ENCODE measurements around the gene ITGAE.
"Not testable (repeated sequence)": the region's sequence is repeated elsewhere in the genome, so short reads cannot be mapped to it uniquely, and the experiment has no call there.

Gene ITGAE

DNA sequence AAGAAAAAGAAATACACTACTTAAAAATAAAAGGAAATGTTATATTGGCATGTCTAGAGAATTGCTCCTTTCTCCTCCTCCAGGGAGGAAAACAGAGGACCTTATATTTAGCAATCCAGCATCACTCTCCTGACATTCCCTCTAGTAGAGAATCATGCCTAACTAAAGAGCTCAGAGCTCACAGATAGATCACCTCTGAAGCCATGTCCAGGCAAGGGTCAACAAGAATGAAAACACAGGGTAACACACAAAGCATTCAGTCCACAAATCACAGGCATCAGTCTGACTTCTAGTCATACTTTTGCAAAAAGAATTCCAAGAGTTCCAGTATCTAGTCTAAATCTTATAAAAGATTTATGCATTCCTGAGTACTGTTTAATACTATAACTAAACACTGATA lies 81.7 kb downstream of the ITGAE start:
- TF ChIP-seq, protein P1, sequence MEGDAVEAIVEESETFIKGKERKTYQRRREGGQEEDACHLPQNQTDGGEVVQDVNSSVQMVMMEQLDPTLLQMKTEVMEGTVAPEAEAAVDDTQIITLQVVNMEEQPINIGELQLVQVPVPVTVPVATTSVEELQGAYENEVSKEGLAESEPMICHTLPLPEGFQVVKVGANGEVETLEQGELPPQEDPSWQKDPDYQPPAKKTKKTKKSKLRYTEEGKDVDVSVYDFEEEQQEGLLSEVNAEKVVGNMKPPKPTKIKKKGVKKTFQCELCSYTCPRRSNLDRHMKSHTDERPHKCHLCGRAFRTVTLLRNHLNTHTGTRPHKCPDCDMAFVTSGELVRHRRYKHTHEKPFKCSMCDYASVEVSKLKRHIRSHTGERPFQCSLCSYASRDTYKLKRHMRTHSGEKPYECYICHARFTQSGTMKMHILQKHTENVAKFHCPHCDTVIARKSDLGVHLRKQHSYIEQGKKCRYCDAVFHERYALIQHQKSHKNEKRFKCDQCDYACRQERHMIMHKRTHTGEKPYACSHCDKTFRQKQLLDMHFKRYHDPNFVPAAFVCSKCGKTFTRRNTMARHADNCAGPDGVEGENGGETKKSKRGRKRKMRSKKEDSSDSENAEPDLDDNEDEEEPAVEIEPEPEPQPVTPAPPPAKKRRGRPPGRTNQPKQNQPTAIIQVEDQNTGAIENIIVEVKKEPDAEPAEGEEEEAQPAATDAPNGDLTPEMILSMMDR (IDR thresholded peaks at IDR 0.05; ENCODE audit: borderline replicate concordance, insufficient read depth, low read depth, low read length): no peak
- H3K4me3 ChIP-seq (ENCODE audit: low read depth, low read length): no peak overlapping the region

GRCh38 chr17:3718201-3718600 lies 82.8 kb downstream of the ITGAE start:
- TF ChIP-seq, protein P1 (IDR thresholded peaks at IDR 0.05; ENCODE audit: borderline replicate concordance, insufficient read depth, low read depth, low read length): no peak
- no peak overlapping the region for H3K4me3 ChIP-seq (ENCODE audit: low read depth, low read length)

- H3K4me3 ChIP-seq (ENCODE audit: low read depth, low read length): no peak overlapping the region
- TF ChIP-seq, protein P1 (IDR thresholded peaks at IDR 0.05; ENCODE audit: borderline replicate concordance, insufficient read depth, low read depth, low read length): no peak
These were observed 85.7 kb downstream of the ITGAE start for GRCh38 chr17:3715296-3715695.

DNA sequence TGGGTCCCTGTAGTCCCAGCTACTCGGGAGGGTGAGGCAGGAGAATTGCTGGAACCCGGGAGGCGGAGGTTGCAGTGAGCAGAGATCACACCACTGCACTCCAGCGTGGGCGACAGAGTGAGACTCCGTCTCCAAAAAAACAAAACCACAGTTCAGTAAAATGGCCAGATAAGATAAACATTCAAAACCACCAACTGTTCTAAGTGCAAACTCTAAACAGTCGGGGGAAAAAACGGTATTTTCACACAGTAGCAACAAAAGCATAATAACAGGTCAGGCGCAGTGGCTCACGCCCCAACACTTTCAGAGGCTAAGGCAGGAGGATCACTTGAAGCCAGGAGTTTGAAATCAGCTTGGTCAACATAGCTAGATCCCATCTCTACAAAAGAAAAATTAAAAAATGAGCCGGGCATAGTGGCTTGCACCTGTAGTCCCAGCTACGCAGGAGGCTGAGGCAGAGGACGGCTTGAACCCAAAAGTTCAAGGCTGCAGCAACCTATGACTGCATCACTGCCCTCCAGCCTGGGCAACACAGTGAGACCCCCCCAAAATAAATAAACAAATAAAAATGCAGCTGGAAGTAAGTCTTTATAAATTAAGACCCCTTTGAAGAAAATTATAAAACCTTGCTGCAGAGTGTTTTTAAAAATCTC lies 88.1 kb downstream of the ITGAE start:
- TF ChIP-seq, protein P1 (IDR thresholded peaks at IDR 0.05; ENCODE audit: borderline replicate concordance, insufficient read depth, low read depth, low read length): no peak

GRCh38 chr17:3710951-3711383 lies 90.0 kb downstream of the ITGAE start:
- TF ChIP-seq, protein P1 (IDR thresholded peaks at IDR 0.05; ENCODE audit: borderline replicate concordance, insufficient read depth, low read depth, low read length): no peak
- no peak overlapping the region for H3K4me3 ChIP-seq (ENCODE audit: low read depth, low read length)

More for the DNA sequence above, 88.1 kb downstream of the ITGAE start:
- no peak overlapping the region for H3K4me3 ChIP-seq (ENCODE audit: low read depth, low read length)

GRCh38 chr17:3708366-3708765 lies 92.6 kb downstream of the ITGAE start:
- TF ChIP-seq, protein P1 (IDR thresholded peaks at IDR 0.05; ENCODE audit: borderline replicate concordance, insufficient read depth, low read depth, low read length): no peak

GRCh38 chr17:3705718-3705984 lies 95.3 kb downstream of the ITGAE start:
- H3K4me3 ChIP-seq (ENCODE audit: low read depth, low read length): not testable (repeated sequence)

More at GRCh38 chr17:3708366-3708765, 92.6 kb downstream of the ITGAE start:
- no peak overlapping the region for H3K4me3 ChIP-seq (ENCODE audit: low read depth, low read length)

Data from GM12875 (cell line).